Heart left ventricle (tissue), 13 donors: ENCODE measurements around the gene MYLK3.

Source experiments
- POLR2A ChIP-seq, 2 donors: fragments of 450-650 bp; IDR thresholded peaks; one replicate each; pipeline ENCODE4 v1.6.1; 2017; ENCODE audit warnings: antibody characterized with exemption in 2 of 2, mild to moderate bottlenecking in 2 of 2, moderate library complexity in 2 of 2
- TF ChIP-seq, protein P1 (sequence below), 12 donors: fragments of 200-600 bp; sonication (generic) in 4 of 12; IDR thresholded peaks; one replicate each; pipeline versions ENCODE4 v1.5.0 to v1.8.0; 2018 to 2022; ENCODE audit warnings: antibody characterized with exemption in 12 of 12, mild to moderate bottlenecking in 5 of 12
- donor health status: ischemic (EF 13 %, LVEDD 7.1; RV severe dilation, severe dysfunction).
- donor health status: DM: no; HTN: yes; CAD: no.
- donor health status: DM: no; HTN: no; CAD: no.
- donor health status: ischemic (EF 25% LVEDD 6.9; RV normal size, moderate dysfunction).
- donor health status: ischemic (EF 25% LVEDD 5.7; RV mildly dilated, moderate dysfunction).
- donor health status: ischemic (EF 35%, LVEDD 5.7; RV mildly dilated, moderate dysfunction).
- donor health status: nonischemic (EF 11% LVEDD 7.7; RV severe dilation, severe dysfunction).
- donor health status: DM: yes; HTN: yes; CAD: no.
- donor health status: PGD.
- donor health status: ischemic (EF 29% LVEDD 5.4; RV normal size, mild dysfunction).
- donor health status: nonischemic (EF 23%, LVEDD 6.1; RV moderate dilation, normal function).

DNA sequence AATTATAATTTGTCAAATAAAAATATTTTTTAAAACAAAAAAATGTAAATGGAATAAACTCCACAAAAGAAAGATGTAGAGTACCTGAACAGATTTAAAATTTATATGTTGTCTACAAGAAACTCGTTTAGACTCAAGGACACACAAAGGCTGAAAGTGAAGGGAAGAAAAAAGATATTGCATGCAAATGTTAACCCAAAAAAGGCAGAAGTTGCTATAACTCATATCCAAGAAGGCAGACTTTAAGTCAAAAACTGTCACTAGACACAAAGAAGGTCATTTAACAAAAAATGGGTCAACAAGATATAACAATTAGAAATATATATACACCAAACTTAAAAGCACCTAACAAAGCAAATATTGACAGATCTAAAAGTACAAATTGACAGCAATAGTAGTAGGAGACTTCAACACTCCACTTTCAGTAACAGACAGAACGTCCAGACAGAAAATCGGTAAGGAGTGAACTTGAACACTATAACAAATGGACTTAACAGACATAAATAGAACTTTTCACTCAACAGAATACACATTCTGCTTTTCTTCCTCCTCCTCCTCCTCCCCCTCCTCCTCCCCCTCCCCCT is 40.8 kb upstream of the MYLK3 start:
- TF ChIP-seq, protein P1, sequence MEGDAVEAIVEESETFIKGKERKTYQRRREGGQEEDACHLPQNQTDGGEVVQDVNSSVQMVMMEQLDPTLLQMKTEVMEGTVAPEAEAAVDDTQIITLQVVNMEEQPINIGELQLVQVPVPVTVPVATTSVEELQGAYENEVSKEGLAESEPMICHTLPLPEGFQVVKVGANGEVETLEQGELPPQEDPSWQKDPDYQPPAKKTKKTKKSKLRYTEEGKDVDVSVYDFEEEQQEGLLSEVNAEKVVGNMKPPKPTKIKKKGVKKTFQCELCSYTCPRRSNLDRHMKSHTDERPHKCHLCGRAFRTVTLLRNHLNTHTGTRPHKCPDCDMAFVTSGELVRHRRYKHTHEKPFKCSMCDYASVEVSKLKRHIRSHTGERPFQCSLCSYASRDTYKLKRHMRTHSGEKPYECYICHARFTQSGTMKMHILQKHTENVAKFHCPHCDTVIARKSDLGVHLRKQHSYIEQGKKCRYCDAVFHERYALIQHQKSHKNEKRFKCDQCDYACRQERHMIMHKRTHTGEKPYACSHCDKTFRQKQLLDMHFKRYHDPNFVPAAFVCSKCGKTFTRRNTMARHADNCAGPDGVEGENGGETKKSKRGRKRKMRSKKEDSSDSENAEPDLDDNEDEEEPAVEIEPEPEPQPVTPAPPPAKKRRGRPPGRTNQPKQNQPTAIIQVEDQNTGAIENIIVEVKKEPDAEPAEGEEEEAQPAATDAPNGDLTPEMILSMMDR (IDR thresholded peaks at IDR 0.05), result no peak
- TF ChIP-seq POLR2A (IDR thresholded peaks at IDR 0.05), result no peak
